GM18870 (cell line): ENCODE data around the gene SOBP.

ENCODE experiments used
- ATAC-seq: cut with Tn5 transposase; IDR thresholded peaks from one replicate; pipeline ENCODE4 v1.9.1; 2021; ENCODE audit warnings: moderate library complexity; ENCODE audit not compliant: unreplicated experiment

SOBP gene

DNA sequence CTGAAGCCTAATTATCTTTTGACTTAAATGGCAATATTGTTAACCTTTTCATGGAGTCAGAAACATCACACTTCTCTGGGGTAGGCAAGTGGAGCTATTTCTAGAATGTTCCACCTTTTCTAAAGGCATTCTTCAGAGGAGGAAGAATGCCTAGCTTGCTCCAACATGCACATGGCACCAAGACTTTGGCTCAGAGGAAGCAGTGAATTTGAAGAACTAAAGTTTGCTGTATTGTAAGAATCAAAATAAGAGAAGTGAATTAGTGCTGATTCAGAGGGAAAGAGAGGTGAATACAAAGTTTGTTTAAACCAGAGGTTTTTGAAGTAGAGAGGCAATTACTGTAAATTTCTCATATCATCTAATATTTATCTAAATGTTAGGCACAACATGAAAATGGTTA is 92.2 kb downstream of the SOBP start:
- no peak for ATAC-seq

DNA sequence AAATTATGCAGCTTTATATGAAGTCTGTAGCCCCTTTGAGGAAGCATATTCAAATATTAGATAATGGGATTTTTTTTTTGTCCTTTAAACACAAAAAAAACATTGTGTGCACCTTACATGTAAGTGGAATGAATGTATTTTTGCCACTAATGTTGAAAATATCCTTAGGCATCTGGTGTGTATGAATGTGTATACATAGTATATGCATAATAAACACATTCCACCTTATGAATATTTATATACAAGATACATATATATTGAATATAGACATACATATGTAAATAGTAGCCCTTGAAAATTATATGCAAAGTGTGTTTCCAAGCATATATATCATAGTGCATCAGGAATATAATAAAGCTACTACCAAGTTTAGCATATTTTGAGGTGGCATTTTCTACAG is 94.8 kb downstream of the SOBP start:
- ATAC-seq, result no peak

DNA sequence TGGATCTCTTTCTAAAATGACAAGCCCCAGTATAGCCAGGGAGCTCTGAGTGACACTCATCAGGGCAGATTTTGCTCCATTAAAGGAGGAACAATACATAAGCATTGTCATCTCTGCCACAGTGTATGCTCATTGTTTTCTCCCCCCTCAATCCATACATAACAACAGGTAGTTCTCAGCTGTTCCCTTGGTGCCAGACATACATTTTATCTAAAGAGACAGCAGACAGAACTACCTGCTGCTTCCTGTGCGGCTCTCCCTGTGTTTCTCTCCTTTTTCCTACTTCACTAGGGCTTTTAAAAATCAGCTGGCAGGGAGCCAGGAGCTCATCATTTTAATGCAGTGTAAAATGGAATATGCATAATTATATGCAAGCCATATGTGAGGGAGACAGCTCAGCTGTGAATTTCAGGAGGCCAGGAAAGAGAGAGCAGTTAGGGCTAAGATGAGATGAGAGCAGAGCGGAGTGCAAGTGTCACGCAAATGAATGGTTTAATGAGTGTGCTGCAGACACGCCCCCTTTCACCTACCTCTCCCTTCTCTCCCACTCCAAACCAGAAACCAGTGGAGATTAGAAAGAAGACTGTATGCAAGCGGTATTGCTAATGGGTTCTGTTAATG is 96.0 kb downstream of the SOBP start:
- ATAC-seq, result no peak

DNA sequence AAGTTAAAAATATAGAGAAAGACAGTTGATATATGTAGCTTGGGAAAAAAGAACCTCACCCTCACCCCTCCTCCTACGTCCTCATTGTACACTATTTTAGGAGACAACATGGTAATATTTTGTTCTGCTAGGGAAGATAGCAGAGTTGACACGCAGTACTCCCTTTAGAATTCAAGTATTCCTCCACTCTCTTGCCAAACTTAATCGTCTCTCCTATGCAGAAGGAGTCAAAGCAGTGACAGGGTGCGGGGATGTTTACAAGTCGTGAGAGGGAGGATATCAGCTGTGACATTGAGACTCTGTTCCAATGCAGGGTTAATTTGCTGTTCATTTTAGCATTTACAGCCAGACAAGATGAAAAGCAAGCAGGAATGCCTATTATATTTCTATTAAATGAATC is 97.5 kb downstream of the SOBP start:
- no peak for ATAC-seq

DNA sequence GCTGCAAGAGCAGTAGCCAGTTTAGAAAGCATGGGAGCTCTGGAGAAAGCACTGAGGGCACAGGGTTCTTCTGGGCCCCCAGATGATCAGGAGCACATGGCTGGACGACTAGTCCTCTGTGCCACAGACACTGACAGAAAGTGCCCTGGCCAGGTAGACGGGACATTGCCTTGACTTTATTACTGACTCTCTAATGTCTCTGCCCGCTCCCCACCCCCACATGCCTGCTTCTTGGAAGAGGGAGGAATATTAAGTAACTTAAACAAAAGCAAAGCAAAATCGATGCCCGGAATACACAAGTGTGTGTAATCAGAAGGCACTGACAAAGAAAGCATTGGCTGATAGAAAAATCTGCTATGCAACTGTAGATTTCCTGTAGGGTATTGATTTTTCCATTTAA is 99.3 kb downstream of the SOBP start:
- no peak for ATAC-seq

DNA sequence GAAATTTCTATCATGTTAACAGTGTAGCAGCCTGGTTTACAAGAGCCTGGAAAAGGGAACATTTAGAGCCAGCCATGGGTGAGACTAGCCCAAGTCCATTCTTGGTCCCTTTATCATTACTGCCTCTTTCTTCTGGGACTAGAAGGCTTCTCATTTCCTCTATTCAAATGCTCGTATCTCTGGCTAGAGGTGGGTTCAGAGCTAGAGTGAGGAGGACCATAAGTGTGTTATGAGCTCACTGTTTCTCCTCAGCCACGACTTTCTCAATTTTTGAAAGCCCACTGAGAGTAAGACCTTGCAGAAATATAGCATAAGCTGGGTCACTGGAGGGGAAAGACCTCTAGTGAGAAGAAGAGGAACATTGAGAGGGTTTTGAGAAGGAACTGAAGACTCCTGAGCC is 100.0 kb downstream of the SOBP start:
- ATAC-seq, result no peak

DNA sequence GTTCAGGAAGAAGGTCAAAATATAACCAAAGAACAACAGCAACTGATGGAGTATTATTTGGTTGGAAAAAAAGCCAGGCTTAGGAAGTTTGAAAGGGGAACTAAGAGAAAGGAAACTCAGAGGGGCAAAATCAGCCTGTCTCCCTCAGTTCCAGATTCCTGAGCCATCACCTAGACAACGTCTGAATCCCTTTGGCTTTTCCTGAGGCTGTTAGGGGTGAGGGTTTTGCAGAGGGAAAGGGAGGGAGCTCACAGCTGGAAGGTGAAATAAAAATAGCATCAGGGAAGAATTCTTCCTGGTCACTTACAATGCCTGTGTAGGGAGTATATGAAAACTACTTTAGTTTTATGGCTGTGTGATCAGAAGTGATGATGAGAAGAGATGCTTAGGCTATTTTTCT is 100.5 kb downstream of the SOBP start:
- ATAC-seq, result no peak

DNA sequence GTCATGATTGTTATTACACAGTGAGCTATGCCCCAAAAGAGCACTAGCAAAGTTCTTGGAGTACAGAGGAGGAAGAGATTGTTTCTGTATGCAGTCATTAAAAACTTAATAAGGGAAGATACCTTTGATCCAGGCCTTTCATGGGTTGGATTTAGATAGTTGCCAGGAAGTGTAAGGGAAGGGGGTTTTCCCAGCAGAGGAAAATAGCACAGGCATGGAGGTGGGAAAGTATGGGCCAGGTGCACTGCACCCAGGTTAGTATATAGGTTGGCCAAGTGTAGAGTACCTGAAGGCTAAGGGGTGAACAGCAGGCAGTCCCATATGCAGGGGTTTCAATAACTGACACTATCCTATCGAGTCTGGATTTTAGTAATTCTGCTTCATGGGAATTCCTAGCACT is 101.4 kb downstream of the SOBP start:
- ATAC-seq, result no peak

DNA sequence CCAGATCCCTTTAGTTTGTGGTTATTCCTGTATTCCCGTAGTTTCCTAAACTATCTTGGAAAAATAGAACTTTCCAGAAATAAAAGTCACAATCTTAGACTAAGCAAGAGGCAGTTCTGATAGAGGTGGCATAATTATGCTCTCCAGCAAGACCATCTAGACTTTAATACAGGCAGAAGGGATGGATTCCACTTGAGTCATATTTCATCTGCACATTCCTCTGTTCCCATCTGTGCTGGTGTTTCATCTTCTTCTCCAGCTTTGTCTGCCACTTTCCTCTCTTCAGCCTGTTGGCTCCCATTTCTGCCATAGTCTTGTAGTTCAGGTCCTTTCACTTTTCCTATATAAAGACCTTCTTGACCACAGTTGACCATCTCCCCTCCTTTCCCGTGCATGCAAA is 102.9 kb downstream of the SOBP start:
- no peak for ATAC-seq

DNA sequence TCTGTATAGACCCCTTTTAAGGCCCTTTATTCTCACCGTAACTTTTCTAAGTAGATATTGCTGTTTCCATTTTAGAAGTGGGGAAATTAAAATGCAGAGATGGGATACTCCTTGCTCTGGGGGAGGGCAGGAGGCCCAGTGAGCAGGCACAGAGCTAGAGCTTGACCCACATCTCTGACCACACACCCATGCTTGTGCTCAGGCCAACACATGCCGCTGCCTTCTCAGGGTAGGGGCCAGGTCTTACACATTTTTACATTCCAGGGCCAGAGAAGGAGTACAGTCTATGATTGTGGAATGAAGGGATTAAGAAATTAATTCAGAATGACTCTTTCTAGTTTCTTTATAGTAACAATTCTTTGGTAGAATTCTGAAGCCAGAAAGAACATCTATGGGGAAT is 104.8 kb downstream of the SOBP start:
- no peak for ATAC-seq

DNA sequence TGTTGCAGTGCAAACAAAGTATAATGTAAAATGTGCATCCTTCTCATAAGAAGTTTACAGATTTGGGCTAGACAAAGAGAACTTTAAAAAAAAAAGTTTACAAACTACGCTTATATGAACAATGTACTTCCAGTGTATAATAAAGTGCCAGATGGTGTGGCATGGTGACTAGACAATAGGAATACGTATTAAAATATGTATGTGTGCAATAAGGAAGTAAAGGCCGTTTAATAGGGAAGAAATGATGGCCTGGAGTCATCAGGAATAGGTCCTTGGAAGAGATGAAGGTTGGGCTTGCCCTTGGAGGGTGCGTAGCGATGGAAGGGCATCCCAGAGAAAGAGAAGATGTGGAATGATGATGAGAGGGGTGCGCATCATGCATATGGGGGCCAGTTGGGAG is 108.2 kb downstream of the SOBP start:
- ATAC-seq, result no peak

DNA sequence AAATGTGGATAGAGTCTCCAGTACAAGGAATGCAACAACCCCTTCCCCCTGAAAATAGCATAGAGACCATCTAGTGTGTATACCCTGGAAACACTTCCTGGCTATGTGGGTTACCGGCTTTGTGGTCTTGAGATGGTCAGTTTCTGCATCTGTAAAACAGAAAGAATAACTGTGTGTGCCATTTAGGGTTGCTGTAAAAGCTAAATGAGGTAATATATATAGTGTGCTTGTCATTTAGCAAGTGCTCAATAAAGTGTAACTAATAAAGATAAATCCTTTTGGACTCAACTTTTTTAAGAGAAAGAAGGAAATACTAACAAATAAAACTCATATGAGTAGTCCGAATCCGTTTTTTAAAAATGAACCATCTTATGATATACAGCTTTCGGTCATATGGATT is 109.1 kb downstream of the SOBP start:
- ATAC-seq, result no peak

DNA sequence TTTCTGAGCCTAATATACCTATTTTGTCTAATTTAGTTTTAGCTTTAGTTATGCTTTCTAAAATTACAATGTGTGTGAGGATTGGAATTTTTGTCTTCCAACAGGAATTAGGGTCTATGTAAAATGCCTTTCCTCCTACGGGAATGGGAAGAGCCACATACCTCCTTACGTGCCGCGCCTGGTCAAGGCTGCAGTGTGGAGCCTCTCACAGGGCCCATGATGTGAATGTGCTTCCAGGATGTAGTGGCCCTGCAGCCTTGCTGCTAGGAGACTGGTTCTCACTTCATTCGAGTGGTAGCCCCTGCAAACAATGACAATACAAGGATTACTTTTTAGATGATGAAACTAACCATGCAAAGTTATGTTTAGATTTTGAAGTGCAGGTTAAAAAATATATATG is 110.2 kb downstream of the SOBP start:
- no peak for ATAC-seq

DNA sequence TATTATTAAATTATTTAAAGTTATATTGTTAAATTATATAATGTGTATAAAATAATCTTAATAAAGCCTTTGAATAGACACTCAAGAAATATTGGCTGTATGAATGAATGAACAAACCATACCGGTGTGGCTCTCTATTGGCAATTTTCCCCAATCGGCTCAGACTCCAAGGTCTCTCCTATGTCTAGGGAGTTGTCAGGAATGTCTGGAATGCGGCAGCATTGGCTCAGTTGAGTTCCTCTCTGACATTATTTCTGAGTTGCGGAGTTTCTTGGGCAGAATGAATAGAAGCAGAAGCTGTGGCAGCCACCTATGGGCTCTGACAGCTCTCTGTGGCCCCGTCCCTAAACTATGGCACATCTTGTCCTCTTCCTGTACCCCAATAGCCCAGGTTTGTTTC is 111.0 kb downstream of the SOBP start:
- ATAC-seq, result no peak

DNA sequence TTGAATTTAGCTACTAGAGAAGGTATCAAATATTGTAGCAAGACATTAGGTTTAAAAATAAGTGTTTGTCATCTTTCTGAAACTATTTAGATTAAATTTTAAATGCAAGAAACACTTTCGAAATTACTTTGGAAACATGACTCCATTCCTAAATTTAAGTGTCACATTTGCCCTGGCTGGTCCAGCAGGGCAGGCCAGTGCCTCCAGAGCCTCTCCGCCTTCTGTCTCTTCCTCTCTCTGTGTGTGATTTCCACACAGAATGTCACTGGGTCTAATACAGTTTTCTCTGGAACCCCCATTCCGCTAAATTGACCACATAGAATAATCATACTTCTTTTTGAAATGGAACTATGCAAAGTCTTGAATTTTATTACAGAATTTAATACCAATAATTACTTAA is 111.5 kb downstream of the SOBP start:
- no peak for ATAC-seq

DNA sequence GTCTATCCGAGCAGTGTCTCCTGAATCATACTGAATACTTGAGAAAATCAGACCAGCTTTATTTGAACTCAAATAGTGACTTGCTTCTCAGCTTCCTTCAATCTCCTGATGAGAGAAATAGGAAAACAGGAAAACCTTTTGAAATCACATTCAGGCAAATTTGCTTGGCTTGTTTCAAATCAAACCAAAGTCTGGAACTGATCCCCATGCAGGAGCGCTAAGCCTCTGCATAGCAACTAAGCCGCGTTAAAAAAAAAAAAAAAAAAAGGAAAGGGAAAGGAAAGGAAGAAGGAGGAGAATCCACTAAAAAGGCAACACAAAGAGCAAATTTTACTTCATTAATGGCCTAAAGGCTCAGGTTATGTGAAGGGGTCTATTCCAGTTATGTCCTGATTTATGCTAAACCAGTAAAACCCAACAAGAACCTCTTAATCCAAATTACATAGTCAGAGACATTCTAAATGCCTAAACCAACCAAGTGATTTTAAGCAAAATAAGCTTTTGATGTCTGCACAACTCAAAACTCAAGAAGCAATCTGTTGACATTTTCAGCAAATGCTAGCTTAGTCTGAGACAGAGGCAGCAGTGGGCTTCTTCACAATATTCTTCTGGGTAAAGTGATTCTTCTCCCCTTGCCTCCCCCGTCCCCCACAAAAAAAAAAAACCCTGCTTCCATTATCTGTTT is 112.5 kb downstream of the SOBP start:
- no peak for ATAC-seq

DNA sequence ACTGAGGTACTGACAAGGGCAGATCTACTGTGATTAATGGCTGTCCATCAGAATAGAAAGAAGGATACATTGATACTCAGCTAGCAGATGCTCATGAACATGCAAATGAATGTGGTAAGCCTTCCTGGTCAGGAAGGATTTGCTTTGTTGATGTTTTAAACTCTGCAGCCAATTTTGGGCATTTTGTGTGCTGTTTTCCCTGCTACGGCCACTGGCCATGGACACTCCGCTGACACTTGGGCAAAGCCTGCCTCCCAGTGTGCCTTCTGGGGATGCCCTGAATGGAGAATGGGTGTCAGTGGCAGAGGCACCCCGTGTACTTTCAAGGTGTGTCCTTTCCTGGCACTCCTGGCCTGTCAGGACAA is 113.1 kb downstream of the SOBP start:
- ATAC-seq, result no peak

DNA sequence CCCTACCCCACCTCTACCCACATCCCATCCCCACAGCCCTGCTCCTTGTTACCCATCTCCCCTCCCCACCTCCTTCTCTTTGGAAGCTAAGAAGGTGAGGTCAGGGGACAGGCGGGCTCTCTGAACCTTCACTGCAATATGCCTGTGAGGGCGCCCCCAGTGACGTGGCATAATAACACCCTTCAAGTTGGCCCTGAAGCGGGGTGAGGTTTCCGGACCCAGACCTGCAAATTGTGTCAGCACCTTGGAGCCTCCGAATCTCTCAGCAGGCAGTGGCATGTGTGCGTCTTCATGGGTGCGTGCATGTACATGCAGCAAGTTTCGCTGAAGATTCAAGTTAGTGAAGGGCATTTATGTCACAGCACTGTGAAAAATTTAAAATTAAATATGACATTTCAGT is 114.6 kb downstream of the SOBP start:
- no peak for ATAC-seq

DNA sequence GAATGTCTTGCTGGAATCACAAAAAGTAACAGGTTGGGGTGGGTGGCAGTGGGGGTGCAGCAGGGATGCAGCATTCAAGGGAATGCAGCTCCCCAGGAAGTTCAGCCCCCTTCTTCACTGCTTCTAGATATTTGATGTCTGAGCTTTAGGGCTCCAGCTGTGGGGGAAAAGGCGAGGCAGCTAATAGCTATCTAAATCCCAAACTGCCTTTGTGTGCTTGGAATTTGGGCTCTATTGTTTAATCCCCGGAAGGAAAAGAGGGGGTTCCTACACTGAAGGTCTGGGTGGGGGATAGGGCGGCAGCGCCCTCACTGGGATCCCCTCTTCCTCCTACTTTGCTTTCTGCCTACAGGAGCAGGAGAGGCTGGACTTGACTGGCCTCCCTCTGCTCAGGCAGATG is 116.5 kb downstream of the SOBP start:
- ATAC-seq, result no peak

DNA sequence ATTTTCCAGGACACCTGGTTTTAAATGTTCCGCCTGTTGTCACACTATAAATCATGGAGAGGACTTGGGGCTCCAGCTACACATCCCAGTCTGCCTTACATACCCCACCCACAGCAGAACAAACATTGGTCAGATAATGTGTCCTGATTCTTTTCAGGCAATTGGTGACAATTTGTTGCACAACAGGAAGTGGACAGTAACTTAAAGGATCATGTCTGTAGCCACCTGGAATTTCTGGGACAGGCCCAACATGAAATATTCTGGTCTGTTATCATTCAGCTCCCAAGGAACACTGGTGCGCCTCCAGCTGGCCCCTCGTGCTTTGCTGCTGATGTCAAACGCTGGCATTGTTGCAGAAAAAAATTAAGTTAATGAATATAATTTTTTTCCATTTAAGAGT is 117.2 kb downstream of the SOBP start:
- no peak for ATAC-seq

DNA sequence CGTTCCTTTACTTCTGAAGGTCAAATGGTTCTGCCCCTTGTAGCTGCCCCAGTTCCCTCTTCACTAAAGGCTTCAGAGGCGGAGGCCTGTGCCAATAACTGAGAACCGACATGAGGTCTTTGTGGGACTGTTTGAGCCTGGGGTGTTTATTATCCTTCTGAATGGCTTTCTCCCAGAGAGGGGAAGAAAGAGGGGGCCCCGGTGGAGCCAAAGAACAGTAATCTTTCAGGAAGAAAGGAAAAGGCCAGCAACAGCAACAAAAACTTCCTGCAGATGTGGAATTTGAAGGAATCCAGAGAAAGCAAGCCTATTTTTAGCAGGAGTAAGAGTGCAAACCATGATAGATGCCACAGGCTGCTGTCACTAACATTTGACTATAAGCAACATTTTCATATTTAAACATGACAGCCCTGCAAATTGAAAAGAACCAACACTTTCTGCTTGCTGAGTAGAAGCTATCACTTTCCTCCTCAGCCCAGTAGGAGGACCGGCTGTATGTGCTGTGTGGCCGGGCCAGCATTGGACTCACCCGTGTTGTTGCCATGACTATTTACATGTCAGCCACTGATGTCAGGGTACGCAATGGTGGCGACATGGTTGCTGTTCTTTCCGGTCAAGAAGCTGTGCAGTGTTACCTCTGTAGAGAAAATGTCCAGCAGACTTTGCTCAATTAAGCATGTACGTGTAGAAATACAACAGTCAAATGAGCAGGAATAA is 121.3 kb downstream of the SOBP start:
- ATAC-seq, result no peak

DNA sequence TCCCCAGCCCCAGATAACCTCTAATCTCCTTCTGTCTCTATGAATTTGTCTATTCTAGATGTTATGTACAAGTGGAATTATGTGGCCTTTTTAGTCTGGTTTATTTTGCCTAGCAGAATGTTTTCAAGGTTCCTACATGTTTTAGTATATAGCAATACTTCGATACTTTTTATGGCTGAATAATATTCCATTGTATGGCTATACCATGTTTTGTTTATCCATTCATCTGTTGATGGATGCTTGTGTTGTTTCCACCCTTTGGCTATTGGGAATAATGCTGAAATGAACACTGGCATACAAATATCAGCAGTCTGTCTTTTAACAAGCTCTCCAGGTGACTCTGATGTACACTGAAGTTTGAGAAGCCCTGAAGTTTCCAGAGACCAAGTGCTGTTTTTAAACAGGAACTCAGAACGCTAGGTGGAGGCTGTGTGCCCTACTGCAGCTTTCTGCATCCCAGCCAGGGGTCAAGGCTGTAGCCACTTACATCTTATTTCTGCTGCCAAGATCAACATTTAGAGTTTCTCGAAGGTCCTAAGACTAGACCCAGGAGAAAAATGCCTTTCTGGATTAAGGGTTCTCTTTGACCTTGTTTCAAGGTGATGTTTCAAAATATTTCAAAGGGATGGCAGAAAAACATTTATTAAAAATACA is 123.0 kb downstream of the SOBP start:
- no peak for ATAC-seq
